ENCODE results near the gene CD22.

- TF ChIP-seq POLR2A (IDR thresholded peaks at IDR 0.05) = no peak
- no peak for TF ChIP-seq POLR2AphosphoS5 (IDR thresholded peaks at IDR 0.05)
- TF ChIP-seq, protein P1, sequence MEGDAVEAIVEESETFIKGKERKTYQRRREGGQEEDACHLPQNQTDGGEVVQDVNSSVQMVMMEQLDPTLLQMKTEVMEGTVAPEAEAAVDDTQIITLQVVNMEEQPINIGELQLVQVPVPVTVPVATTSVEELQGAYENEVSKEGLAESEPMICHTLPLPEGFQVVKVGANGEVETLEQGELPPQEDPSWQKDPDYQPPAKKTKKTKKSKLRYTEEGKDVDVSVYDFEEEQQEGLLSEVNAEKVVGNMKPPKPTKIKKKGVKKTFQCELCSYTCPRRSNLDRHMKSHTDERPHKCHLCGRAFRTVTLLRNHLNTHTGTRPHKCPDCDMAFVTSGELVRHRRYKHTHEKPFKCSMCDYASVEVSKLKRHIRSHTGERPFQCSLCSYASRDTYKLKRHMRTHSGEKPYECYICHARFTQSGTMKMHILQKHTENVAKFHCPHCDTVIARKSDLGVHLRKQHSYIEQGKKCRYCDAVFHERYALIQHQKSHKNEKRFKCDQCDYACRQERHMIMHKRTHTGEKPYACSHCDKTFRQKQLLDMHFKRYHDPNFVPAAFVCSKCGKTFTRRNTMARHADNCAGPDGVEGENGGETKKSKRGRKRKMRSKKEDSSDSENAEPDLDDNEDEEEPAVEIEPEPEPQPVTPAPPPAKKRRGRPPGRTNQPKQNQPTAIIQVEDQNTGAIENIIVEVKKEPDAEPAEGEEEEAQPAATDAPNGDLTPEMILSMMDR (IDR thresholded peaks at IDR 0.05) = no peak
- no peak for TF ChIP-seq EP300 (IDR thresholded peaks at IDR 0.05)
These were observed 26.5 kb upstream of the CD22 start for GRCh38 chr19:35302446-35302845.
